Esophagus muscularis mucosa (tissue), 3 donors: ENCODE results near the gene FAM111A.

Source experiments
- CTCF ChIP-seq, 3 experiments: fragments of 200-600 bp in 2 of 3; fragments of 450-650 bp in 1 of 3; sonication (generic) in 2 of 3; IDR thresholded peaks; one replicate each; pipeline ENCODE4 v1.5.1; 2017 to 2019; ENCODE audit warnings: antibody characterized with exemption in 3 of 3, mild to moderate bottlenecking in 2 of 3, moderate library complexity in 1 of 3
- POLR2A ChIP-seq: fragments of 450-650 bp; IDR thresholded peaks from one replicate; pipeline ENCODE4 v1.6.1; 2017; ENCODE audit warnings: antibody characterized with exemption, moderate library complexity, mild to moderate bottlenecking, low read depth

DNA sequence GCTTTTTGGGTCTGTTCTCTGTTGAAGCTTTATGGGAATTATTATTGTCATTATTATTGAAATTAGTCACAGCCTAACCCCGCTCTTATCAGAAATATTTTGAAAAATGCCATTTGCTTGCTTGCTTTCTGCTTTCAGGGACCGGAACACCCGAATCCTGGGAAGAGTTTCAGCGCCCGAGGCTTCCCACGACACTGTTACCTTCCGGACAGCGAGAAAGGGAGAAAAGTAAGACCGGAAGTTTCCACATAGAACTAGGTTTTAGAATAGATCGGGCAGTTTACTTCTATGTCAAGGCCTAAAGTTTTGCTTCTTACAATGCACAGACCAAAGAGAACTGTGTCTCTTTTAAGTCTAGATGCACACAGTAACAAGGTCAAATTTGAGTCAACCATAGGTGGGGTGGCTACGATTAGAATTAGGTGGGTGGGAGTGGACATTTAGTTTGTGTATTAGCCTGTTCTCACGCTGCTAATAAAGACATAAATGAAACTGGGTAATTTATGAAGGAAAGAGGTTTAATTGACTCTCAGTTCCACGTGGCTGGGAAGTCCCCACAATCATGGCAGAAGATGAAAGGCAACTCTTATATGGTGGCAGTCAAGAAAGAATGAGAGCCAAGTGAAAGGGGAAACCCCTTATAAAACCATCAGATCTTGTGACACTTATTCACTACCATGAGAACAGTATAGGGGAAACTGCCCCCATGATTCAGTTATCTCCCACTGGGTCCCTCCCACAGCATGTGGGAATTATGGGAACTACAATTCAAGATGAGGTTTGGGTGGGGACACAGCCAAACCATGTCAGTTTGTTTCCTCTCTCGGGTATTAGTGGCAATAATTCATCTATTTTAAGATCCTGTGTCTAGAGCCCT lies 57.1 kb downstream of the FAM111A start:
- TF ChIP-seq POLR2A (no peak), CTCF (IDR thresholded peaks at IDR 0.05) (no peak)
